Activated naive CD4-positive, alpha-beta T cell (primary cell): ENCODE results near the gene NFIA.
"Not testable (repeated sequence)": the region's sequence is repeated elsewhere in the genome, so short reads cannot be mapped to it uniquely, and the experiment has no call there.

Experiments
- DNase-seq, 4 experiments: peaks; one replicate each; lab custom pipeline; 2025; lab: John Stamatoyannopoulos, UW

NFIA gene

GRCh38 chr1:61058483-61059245 is 23.7 kb upstream of the NFIA start:
- DNase-seq = no peak

GRCh38 chr1:61061601-61062000 is 20.8 kb upstream of the NFIA start:
- DNase-seq = not testable (repeated sequence)

GRCh38 chr1:61064673-61065072 is 17.7 kb upstream of the NFIA start:
- no peak for DNase-seq

- DNase-seq = no peak
These were observed 14.8 kb upstream of the NFIA start for GRCh38 chr1:61067446-61068019.

GRCh38 chr1:61070054-61070453 is 12.3 kb upstream of the NFIA start:
- DNase-seq = no peak

- no peak for DNase-seq
These were observed 10.9 kb upstream of the NFIA start for GRCh38 chr1:61071205-61072130.

GRCh38 chr1:61073871-61074270 is 8.5 kb upstream of the NFIA start:
- no peak for DNase-seq

- not testable (repeated sequence) for DNase-seq
These were observed 6.5 kb upstream of the NFIA start for GRCh38 chr1:61075833-61076232.

GRCh38 chr1:61076728-61077675 is 5.4 kb upstream of the NFIA start:
- peak in 3 of 4 experiments; percentile 25 to 76 (median 68) for DNase-seq

GRCh38 chr1:61077676-61078541 is 4.5 kb upstream of the NFIA start:
- DNase-seq = peak; percentile 14 to 81 (median 55)

GRCh38 chr1:61078618-61079295 is 3.6 kb upstream of the NFIA start:
- no peak for DNase-seq

GRCh38 chr1:61079296-61079897 is 3.0 kb upstream of the NFIA start:
- DNase-seq = no peak

- no peak for DNase-seq
These were observed 2.4 kb upstream of the NFIA start for GRCh38 chr1:61079898-61080336.

GRCh38 chr1:61080413-61081143 is 1.8 kb upstream of the NFIA start:
- DNase-seq = no peak

- DNase-seq = no peak
These were observed 1.1 kb upstream of the NFIA start for GRCh38 chr1:61081144-61081685.

GRCh38 chr1:61081686-61082310 is 563 bp upstream of the NFIA start:
- DNase-seq = peak; percentile 6 to 41 (median 16)

GRCh38 chr1:61083013-61083806 is 849 bp downstream of the NFIA start:
- peak in 1 of 4 experiments; percentile 4 for DNase-seq
